GM18505 (cell line): ENCODE measurements around the gene EXD3.

Source experiments
- ATAC-seq: cut with Tn5 transposase; IDR thresholded peaks from one replicate; pipeline ENCODE4 v1.9.1; 2021; ENCODE audit not compliant: unreplicated experiment
- POLR2A ChIP-seq: IDR thresholded peaks from 4 replicates; pipeline ENCODE4 v1.6.1; 2011; ENCODE audit warnings: borderline replicate concordance; ENCODE audit not compliant: insufficient read depth, insufficient read length; ENCODE audit errors: extremely low read depth

The EXD3 gene

GRCh38 chr9:137310189-137311052, 112.5 kb downstream of the EXD3 start:
- no peak for TF ChIP-seq POLR2A
- ATAC-seq = no peak

- no peak for ATAC-seq
- no peak for TF ChIP-seq POLR2A
Measured at GRCh38 chr9:137309368-137310188, 113.4 kb downstream of the EXD3 start.

- no peak for ATAC-seq
- no peak for TF ChIP-seq POLR2A
Measured at GRCh38 chr9:137308057-137308619, 114.8 kb downstream of the EXD3 start.

- no peak for TF ChIP-seq POLR2A
- ATAC-seq = no peak
Measured at GRCh38 chr9:137307255-137308056, 115.5 kb downstream of the EXD3 start.

GRCh38 chr9:137306850-137307254, 116.1 kb downstream of the EXD3 start:
- ATAC-seq = no peak
- TF ChIP-seq POLR2A = no peak

- TF ChIP-seq POLR2A = no peak
- ATAC-seq = no peak
Measured at GRCh38 chr9:137306066-137306849, 116.7 kb downstream of the EXD3 start.

GRCh38 chr9:137305798-137306065, 117.2 kb downstream of the EXD3 start:
- TF ChIP-seq POLR2A = no peak
- no peak for ATAC-seq

GRCh38 chr9:137305060-137305797, 117.7 kb downstream of the EXD3 start:
- ATAC-seq = no peak
- no peak for TF ChIP-seq POLR2A

- no peak for ATAC-seq
- TF ChIP-seq POLR2A = no peak
Measured at GRCh38 chr9:137304383-137305059, 118.4 kb downstream of the EXD3 start.

GRCh38 chr9:137303893-137304382, 119.0 kb downstream of the EXD3 start:
- ATAC-seq = no peak
- no peak for TF ChIP-seq POLR2A
